Stimulated activated CD4-positive, alpha-beta T cell treated with anti-CD3 and anti-CD28 coated beads, Interleukin-15, amount 100 ng/mL, for 24 hours (primary cell): ENCODE data around the gene SEMA4F.

Source experiments
- DNase-seq: peaks from one replicate; pipeline ENCODE4 v3.0.0-alpha.2; 2020

SEMA4F gene

DNA sequence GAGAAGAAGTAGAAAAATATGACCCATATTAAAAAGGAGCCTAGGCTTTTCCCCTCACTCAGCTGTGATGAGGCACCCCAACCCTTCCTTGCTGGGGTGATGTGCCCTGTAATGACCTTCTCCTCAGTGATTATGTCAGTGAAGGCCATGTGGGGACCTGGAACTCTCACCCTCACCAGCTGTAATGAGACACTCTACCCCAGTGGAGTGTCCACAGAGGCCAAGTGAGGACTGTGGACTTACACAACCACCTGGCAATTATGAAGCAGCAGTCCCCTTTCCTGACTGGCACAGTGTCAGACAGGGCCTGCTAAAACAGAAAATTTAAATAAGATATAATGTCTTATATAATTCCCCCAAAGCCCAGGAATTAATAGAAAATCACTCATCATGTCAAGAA is 54.2 kb downstream of the SEMA4F start:
- DNase-seq, result no peak

DNA sequence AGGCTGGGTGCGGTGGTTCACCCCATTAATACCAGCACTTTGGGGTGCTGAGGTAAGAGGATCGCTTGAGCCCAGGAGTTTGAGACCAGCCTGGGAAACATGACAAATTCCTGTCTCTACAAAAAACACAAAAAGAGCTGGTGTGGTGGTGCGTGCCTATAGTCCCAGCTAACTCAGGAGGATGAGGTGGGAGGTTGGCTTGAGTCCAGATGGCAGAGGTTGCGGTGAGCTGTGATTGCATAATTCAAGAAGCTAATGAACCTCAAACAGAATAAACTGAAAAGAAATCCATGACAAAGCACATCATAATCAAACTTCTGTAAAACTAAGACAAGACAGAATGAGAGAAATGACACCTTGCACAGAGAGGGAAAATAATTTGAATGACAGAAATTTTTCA is 54.8 kb downstream of the SEMA4F start:
- DNase-seq, result no peak

DNA sequence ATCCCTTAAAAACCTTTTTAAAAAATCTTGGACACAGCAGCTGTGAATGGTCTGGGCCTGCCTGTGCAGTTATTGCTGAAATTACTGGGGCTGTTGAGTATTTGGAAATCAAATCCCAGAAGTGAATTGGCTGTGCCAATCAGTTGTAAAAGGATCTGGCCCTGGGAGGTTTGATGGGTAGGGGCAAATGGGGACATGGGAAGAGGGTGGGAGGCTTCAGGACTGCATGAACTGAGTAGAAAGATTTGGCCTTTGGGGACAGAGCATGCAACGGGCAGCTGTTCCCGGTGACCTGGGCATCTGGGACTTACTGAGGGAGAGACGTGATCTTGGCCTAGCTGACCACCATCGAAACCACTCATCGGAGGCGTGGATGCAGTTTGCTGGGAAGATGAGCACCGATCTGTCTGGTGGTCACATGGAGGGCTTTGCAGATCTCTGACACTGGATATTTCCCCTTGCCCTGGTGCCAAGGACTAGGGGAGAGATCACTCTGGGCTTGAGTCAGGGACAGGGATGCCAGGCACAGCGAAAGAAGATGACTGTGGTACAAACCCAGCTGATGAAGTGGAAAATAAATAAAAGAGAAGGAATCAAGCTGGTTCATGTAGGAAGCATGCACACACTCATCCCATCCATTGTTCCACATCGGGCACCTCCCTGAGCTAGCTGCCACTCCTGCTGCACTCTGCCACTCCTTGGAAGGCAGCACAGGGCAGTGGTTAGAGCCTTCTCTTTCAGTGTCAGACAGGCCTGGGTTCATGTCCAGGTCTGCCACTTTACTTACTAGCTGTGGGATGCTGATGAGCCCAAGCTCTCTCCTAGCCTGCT is 58.4 kb downstream of the SEMA4F start:
- DNase-seq, result no peak

DNA sequence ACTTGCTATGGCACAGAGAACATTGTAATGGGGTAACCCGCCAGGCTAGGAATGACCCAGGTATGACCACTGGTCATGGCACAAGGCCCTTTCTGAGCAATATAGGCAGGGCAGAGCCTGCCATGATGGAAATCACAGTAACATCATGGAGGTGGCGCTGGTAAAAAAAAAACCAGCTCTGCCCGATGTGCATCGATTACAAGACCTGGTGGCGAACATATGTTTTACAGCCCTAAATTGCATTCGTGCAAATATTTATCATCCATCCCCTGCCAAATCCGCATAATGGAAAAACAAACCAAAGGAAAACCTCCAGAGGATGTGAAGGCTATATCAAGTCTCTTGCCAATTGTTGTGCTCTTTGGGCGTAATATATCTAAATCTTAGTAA is 60.6 kb downstream of the SEMA4F start:
- DNase-seq, result no peak

DNA sequence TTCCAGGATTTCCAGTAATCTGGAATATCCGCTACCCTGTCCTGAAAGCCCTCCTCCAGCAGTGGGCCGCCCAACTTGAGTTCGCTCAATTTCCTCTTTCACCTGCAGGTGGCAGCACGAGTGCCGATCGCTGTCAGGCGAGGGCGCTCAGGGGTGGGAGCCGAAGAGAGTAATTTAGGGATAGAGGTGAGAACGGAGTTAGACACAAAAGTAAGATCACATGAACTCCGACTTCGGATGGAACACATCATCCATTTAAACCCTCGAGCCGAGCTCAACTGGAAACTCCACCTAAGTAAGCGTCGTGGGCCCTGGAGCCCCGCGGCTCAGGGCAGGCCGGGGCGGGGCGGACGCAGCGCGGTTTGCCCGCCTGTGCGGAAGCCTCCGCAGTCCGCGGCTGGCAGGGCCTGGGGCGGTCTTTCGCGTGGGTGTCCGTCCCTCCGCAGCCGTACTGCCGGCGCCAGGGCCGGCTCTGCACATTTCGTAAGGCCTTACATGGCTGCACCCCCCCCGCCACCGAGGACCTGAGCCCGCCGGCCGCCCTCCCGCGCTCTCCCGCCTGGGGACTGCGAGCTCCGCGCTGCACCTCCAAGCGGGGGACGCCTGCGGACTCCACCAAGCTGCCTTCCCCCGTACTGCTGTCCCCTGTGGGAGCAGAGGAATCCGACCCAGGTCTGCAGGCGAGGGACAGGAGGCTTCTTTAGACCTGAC is 61.2 kb downstream of the SEMA4F start:
- DNase-seq, result peak; percentile 88

DNA sequence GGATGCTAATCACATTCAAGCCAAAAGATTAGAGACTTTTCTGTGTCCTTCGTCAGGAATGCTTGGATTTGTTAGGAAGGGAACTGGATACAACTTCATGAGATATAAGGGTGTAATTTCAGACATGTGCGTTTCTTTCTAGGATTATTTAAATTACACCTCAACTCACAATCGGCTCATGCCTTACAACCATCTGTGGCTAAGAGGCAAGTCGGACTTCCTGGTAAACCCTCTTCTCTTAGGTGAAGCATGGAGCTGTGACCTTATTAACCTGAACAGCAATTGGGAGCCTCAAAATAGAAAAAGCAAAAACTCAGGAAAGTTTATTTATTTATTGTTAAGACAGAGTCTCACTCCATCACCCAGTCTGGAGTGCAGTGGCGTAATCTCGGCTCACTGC is 61.8 kb downstream of the SEMA4F start:
- no peak for DNase-seq

DNA sequence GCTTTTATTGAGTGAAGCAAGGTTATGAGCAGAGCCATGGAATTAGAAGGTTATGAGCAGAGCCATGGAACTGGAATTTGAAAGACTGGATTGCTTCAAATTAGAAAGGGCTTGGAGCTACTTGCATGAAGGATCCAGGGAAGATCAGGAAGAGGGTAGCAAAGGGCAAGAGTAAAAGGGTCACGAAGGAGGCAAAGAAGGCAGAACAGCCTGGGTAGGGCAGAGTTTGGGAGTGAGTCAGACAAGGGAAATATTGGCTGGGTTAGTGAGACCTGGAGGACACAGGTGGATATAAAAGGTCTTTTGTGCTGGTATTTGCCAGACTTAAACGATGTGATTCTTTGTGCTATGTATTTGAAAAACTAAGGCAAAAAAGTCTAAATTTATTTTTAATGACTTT is 65.0 kb downstream of the SEMA4F start:
- DNase-seq, result no peak

DNA sequence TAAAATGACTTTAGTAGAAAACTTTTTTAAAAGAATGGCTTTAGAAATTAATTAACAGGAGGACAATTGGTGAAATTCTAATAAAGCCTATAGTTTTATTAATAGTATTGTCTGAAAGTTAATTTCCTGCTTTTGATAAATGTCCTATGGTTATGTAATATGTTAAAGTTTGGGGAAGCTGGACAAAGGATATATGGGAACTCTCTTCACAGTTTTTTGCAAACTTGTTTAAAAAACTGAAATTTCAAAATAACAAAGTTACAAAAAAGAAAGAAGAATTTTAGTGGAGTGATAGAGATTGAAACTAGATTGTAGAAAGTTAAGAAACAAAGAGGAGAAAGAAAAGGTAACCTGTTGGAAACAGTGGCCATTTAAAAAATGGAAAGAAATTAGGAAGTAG is 67.3 kb downstream of the SEMA4F start:
- no peak for DNase-seq

DNA sequence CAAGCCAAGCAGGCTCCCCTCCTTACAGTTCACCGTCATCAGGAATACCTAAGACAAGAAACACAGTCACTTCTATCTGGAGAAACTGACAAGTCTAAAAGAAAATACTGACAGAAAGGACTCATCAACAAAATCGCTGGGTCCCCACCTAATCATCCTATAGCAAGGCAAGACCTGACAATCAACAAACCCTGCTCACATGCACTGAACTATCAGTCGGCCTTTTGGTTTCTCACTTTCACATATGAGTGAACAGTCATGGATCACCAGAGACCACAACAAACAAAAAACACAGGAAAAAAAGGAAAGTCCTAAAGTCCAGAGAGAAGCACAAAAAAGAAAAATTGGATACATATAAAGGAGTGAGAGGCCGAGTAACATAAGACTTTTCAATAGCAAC is 70.4 kb downstream of the SEMA4F start:
- no peak for DNase-seq

DNA sequence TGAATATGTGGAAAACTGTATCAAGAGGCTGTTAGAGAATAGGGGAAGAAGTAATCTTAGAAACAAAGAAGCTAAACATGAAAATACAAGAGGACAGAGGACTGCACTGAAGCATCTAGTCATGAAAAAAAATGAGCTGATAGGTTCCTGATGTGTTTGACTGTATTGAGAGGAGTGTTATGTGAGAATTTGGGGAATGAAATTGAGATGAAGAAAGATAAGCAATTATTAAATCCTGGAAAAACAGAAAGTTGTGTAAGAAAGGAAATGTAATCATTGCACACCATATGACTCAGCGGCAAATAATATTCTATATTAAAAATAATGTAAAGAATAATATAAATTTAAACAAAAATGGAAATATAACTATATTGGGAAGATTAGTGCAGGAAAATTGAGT is 71.2 kb downstream of the SEMA4F start:
- no peak for DNase-seq

DNA sequence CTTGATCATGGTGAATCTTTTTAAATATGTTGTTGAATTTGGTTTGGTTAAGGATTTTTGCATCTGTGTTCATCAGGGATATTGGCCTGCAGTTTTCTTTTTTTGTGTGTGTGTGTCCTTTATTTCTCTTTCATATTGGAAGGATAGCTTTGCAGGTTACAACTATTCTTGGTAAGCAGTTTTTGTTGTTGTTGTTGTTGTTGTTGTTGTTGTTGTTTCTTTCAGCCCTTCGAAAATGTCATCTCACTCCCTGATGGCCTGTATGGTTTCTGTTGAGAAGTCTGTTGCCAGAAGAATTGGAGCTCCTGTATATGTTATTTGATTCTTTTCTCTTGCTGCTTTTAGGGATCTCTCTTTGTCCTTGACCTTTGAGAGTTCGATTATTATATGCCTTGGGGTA is 74.8 kb downstream of the SEMA4F start:
- no peak for DNase-seq

DNA sequence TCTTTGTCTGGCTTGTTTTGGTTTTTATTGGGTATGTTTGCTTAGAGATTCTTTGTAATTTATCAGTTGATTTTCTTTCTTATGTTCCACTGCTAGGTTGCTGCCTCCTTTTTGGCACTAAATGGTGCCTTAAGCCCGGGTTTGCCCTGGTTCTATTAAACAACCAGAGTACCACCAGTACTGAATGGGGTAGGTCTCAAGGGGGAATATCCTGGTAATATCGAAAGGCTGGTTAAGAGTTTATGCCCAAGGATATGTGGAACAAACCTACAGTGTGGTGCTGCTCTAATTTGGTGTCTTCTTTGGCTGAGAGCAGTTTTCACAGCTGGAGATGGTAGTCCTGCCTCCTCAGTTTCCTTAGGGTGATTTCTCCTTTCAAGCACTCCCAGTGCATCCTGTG is 76.5 kb downstream of the SEMA4F start:
- DNase-seq, result no peak
